ENCODE results near the gene COL5A3. TPM values are rescaled to one million over a fixed set of nuclear protein-coding genes. Genes with fewer than 3 reads are reported as not detected.

The COL5A3 gene
- total and polyA plus RNA-seq, 4 donors, result 0.14 to 4.9 (median 0.76) TPM

DNA sequence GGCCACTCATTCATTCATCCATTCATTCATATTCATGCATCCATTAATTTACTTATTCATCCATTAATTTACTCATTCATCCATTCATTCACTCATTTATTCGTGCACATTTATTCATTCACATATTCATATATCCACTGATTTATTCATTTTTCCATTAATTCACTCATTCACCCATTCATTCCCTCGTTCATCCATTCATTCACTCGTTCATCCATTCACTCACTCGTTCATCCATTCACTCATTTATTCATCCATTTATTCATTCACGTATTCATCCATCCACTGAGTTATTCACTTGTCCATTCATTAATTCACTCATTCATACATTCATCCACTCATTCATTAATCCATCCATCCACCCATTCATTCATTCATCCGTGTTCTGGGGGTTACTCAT lies 38.2 kb downstream of the COL5A3 start (continued):
- TF ChIP-seq, protein P1, sequence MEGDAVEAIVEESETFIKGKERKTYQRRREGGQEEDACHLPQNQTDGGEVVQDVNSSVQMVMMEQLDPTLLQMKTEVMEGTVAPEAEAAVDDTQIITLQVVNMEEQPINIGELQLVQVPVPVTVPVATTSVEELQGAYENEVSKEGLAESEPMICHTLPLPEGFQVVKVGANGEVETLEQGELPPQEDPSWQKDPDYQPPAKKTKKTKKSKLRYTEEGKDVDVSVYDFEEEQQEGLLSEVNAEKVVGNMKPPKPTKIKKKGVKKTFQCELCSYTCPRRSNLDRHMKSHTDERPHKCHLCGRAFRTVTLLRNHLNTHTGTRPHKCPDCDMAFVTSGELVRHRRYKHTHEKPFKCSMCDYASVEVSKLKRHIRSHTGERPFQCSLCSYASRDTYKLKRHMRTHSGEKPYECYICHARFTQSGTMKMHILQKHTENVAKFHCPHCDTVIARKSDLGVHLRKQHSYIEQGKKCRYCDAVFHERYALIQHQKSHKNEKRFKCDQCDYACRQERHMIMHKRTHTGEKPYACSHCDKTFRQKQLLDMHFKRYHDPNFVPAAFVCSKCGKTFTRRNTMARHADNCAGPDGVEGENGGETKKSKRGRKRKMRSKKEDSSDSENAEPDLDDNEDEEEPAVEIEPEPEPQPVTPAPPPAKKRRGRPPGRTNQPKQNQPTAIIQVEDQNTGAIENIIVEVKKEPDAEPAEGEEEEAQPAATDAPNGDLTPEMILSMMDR (IDR thresholded peaks at IDR 0.05; ENCODE audit: low read depth, low read length, missing input control), result no peak
- TF ChIP-seq SP1 (IDR thresholded peaks at IDR 0.05), result no peak
- TF ChIP-seq HNF4A (conservative IDR thresholded peaks at IDR 0.05), result no peak
- TF ChIP-seq, protein P2, sequence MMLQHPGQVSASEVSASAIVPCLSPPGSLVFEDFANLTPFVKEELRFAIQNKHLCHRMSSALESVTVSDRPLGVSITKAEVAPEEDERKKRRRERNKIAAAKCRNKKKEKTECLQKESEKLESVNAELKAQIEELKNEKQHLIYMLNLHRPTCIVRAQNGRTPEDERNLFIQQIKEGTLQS (IDR thresholded peaks at IDR 0.05), result no peak
- no peak for TF ChIP-seq NR2F2 (IDR thresholded peaks at IDR 0.05)
- TF ChIP-seq RXRA (IDR thresholded peaks at IDR 0.05), result no peak

GRCh38 chr19:9971166-9971897 lies 39.0 kb downstream of the COL5A3 start:
- H3K27me3 ChIP-seq (ENCODE audit: control insufficient read depth in 4 of 4, insufficient read depth in 4 of 4, low read length in 3 of 4), result no peaks in the 10 kb centered on the region
- H3K4me1 ChIP-seq (ENCODE audit: control insufficient read depth in 4 of 4, insufficient read depth in 4 of 4, low read length in 3 of 4), result peaks cover 0 to 3% (median 0%) of the 10 kb centered on the region in 4 donors
- no peak overlapping the region for H3K4me3 ChIP-seq (ENCODE audit: low read depth in 1 of 3, low read length in 3 of 3)
- no peak overlapping the region for H3K9ac ChIP-seq (ENCODE audit: low read depth in 1 of 2, low read length in 2 of 2)
- DNase-seq (ENCODE audit: low spot score), result no peak
- H3K9me3 ChIP-seq (ENCODE audit: control insufficient read depth in 4 of 4, low read length in 3 of 4), result no peaks in the 10 kb centered on the region
- peaks cover 0 to 9% (median 0%) of the 10 kb centered on the region in 4 donors for H3K36me3 ChIP-seq (ENCODE audit: control insufficient read depth in 4 of 4, insufficient read depth in 3 of 4, low read depth in 1 of 4, low read length in 3 of 4)
- TF ChIP-seq NR2F2 (IDR thresholded peaks at IDR 0.05) (no peak), REST (IDR thresholded peaks at IDR 0.05) (no peak), SP1 (IDR thresholded peaks at IDR 0.05) (no peak), FOXA1 (IDR thresholded peaks at IDR 0.05) (no peak), GABPA (IDR thresholded peaks at IDR 0.05 in 1 of 2, conservative IDR thresholded peaks at IDR 0.05 in 1 of 2) (no peak), MAX (IDR thresholded peaks at IDR 0.05) (no peak), FOXA2 (IDR thresholded peaks at IDR 0.05) (no peak), HNF4A (conservative IDR thresholded peaks at IDR 0.05) (no peak), JUND (IDR thresholded peaks at IDR 0.05) (no peak)
- TF ChIP-seq, protein P1 (IDR thresholded peaks at IDR 0.05; ENCODE audit: low read depth, low read length, missing input control), result no peak
- no peak overlapping the region for H3K27ac ChIP-seq (ENCODE audit: low read depth in 1 of 2, low read length in 2 of 2)
- 78% methylated on average over 15 of the region's 15 CpGs for WGBS
